DOHH2 (cell line): Measurements from ENCODE around the gene NKD1.

Experiments
- H3F3A ChIP-seq: fragments of 200-600 bp; sonication (generic), shearing (Covaris generic); 2 replicates; pipeline ENCODE4 v1.6.0; 2016; ENCODE audit warnings: antibody characterized with exemption, mild to moderate bottlenecking; ENCODE audit not compliant: control insufficient read depth, insufficient read depth
- H3K27ac ChIP-seq: fragments of 200-600 bp; sonication (generic); 2 replicates; pipeline ENCODE4 v1.5.1; 2014; ENCODE audit warnings: low read depth, mild to moderate bottlenecking, low read length, moderate library complexity
- H3K27me3 ChIP-seq: fragments of 200-600 bp; sonication (generic); 2 replicates; pipeline ENCODE4 v1.6.1; 2014; ENCODE audit warnings: mild to moderate bottlenecking, low read length, mixed read lengths; ENCODE audit not compliant: control insufficient read depth
- H3K36me3 ChIP-seq: fragments of 200-600 bp; sonication (generic); 2 replicates; pipeline ENCODE4 v1.6.1; 2014; ENCODE audit warnings: mild to moderate bottlenecking, low read length, moderate library complexity, mixed read lengths; ENCODE audit not compliant: control insufficient read depth
- H3K4me1 ChIP-seq: fragments of 200-600 bp; sonication (generic); 2 replicates; pipeline ENCODE4 v1.6.1; 2014; ENCODE audit warnings: mild to moderate bottlenecking, low read length, mixed read lengths; ENCODE audit not compliant: control insufficient read depth
- H3K4me2 ChIP-seq: fragments of 200-600 bp; sonication (generic); 2 replicates; pipeline ENCODE4 v1.6.0; 2014; ENCODE audit warnings: mild to moderate bottlenecking, low read length, moderate library complexity
- H3K4me3 ChIP-seq: fragments of 200-600 bp; sonication (generic); 2 replicates; pipeline ENCODE4 v1.5.1; 2014; ENCODE audit warnings: mild to moderate bottlenecking, low read length, mixed read lengths
- H3K79me2 ChIP-seq: fragments of 200-600 bp; sonication (generic); 2 replicates; pipeline ENCODE4 v1.6.1; 2014; ENCODE audit warnings: mild to moderate bottlenecking, low read length, mixed read lengths; ENCODE audit not compliant: control insufficient read depth
- H3K9me2 ChIP-seq: fragments of 200-600 bp; sonication (generic); replicated peaks from 2 replicates; pipeline ENCODE4 v1.6.1; 2014; ENCODE audit warnings: mild to moderate bottlenecking, low read length, mixed read lengths; ENCODE audit not compliant: control insufficient read depth
- H3K9me3 ChIP-seq: fragments of 200-600 bp; sonication (generic); 2 replicates; pipeline ENCODE4 v1.6.1; 2014; ENCODE audit warnings: antibody characterized with exemption, low read length, mixed read lengths; ENCODE audit not compliant: control insufficient read depth, insufficient read depth
- H4K20me1 ChIP-seq: fragments of 200-600 bp; sonication (generic); 2 replicates; pipeline ENCODE4 v1.6.0; 2014; ENCODE audit warnings: low read depth, mild to moderate bottlenecking, antibody characterized with exemption, low read length, moderate library complexity; ENCODE audit not compliant: control insufficient read depth, insufficient read depth
- EZH2phosphoT487 ChIP-seq: fragments of 200-600 bp; sonication (generic); IDR thresholded peaks from 2 replicates; pipeline ENCODE4 v1.6.1; 2017; ENCODE audit warnings: borderline replicate concordance, mild to moderate bottlenecking, antibody characterized with exemption, low read length, moderate library complexity, mixed read lengths
- TF ChIP-seq, protein P1 (sequence below): fragments of 200-600 bp; sonication (generic); IDR thresholded peaks from one replicate; pipeline ENCODE4 v1.5.1; 2014; ENCODE audit warnings: antibody characterized with exemption, mild to moderate bottlenecking, low read depth, low read length; ENCODE audit not compliant: poor library complexity, severe bottlenecking

NKD1 gene

GRCh38 chr16:50618238-50618918, 70.2 kb downstream of the NKD1 start:
- Histone ChIP-seq H3K9me3 (no peaks in the 10 kb centered on the region), H3K4me1 (no peaks in the 10 kb centered on the region), H3F3A (no peaks in the 10 kb centered on the region), H3K4me2 (no peak overlapping the region), H3K4me3 (no peak overlapping the region), H3K9me2 (no peaks in the 10 kb centered on the region), H3K79me2 (no peaks in the 10 kb centered on the region), H3K36me3 (no peaks in the 10 kb centered on the region), H3K27me3 (no peaks in the 10 kb centered on the region), H4K20me1 (no peaks in the 10 kb centered on the region), H3K27ac (no peak overlapping the region)
- no peak for TF ChIP-seq EZH2phosphoT487
- TF ChIP-seq, protein P1, sequence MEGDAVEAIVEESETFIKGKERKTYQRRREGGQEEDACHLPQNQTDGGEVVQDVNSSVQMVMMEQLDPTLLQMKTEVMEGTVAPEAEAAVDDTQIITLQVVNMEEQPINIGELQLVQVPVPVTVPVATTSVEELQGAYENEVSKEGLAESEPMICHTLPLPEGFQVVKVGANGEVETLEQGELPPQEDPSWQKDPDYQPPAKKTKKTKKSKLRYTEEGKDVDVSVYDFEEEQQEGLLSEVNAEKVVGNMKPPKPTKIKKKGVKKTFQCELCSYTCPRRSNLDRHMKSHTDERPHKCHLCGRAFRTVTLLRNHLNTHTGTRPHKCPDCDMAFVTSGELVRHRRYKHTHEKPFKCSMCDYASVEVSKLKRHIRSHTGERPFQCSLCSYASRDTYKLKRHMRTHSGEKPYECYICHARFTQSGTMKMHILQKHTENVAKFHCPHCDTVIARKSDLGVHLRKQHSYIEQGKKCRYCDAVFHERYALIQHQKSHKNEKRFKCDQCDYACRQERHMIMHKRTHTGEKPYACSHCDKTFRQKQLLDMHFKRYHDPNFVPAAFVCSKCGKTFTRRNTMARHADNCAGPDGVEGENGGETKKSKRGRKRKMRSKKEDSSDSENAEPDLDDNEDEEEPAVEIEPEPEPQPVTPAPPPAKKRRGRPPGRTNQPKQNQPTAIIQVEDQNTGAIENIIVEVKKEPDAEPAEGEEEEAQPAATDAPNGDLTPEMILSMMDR: no peak

DNA sequence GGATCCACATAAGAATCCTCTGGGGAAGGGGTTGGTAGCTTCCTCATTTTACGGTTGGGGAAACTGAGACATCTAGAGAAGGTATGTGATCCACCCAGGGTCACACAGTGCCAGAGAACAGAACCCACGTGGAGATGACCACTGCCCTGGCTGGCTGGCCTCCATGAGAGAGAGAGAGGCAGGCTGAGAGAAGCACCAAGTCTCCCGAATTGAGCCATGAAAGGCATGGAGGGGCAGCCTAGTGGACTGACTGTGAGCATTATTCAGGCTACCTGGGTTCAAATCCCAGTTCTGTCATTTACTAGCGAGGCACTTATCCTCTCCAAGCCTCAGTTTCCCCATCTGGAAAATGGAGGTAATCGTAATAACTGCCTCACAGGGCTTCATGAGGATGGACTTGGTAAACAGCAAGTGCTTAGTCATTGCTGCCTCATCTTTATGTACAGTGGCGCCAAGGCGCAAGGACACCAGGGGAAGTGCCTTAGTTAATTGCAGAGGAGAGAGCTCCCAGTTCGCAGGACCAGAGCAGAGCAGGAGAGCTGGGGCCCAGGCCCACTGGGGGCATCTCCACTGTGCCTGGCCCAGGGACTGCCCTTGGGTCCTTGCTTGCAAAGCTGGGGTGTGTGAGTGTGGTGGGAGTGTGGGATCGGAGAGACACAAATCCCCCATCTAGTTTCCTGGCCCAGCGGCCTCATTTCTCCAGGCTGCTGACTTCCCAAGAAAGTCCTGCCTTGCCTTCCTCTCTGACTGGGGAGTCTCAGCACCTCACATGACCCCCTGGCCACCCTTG, 71.7 kb downstream of the NKD1 start:
- H3K9me3 ChIP-seq: no peaks in the 10 kb centered on the region
- no peaks in the 10 kb centered on the region for H3F3A ChIP-seq
- H3K4me3 ChIP-seq: no peak overlapping the region
- H4K20me1 ChIP-seq: no peaks in the 10 kb centered on the region
- H3K27me3 ChIP-seq: no peaks in the 10 kb centered on the region
- H3K9me2 ChIP-seq: no peaks in the 10 kb centered on the region
- no peak overlapping the region for H3K4me2 ChIP-seq
- no peaks in the 10 kb centered on the region for H3K4me1 ChIP-seq
- no peaks in the 10 kb centered on the region for H3K79me2 ChIP-seq
- TF ChIP-seq EZH2phosphoT487: no peak
- TF ChIP-seq, protein P1: no peak
- H3K27ac ChIP-seq: no peak overlapping the region
- no peaks in the 10 kb centered on the region for H3K36me3 ChIP-seq

DNA sequence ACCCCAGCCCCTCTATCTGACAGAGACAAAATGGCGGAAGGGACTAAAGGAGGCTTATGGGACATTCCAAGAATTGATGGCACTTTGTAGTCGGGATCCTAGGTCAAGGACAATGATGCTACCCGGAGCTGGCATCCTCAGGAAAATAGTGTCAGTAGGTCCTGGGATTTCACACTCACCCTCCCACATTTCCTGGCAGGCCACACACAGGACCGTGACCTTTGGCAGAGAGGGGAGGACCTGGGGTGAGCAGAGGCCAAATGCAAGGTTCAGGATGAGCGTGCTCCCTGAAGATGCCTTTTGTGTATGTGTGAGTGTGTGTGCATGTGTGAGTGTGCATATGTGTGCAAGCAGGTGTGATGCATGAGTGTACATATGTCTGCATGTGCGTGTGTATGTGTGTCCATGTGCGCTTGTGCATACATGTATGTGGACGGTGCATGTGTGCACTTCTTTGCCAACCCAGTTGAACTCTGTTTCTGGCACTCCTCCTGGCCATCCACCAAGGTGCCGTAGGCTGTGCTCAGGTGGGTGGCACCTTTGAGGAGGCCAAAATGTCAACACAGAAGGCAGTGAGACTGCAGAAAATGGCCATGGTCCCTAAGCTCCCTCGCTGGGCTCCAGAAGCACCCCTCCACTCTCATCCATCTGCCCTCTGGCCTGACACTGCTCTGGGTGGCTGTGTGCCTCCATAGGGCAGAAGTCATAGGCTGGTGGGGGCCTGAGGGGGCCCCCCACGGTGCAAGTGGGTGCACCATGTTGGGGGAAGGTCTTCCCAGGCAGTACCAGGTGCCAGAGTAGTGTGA, 72.7 kb downstream of the NKD1 start:
- Histone ChIP-seq H3F3A (no peaks in the 10 kb centered on the region), H3K4me2 (no peak overlapping the region), H3K27ac (no peak overlapping the region), H4K20me1 (no peaks in the 10 kb centered on the region), H3K4me3 (no peak overlapping the region), H3K27me3 (no peaks in the 10 kb centered on the region), H3K36me3 (no peaks in the 10 kb centered on the region), H3K9me2 (no peaks in the 10 kb centered on the region), H3K4me1 (no peaks in the 10 kb centered on the region), H3K79me2 (no peaks in the 10 kb centered on the region), H3K9me3 (no peaks in the 10 kb centered on the region)
- no peak for TF ChIP-seq EZH2phosphoT487
- TF ChIP-seq, protein P1: no peak
